HG03108 (cell line): ENCODE results near the gene ST6GALNAC3.

Source experiments
- ATAC-seq: cut with Tn5 transposase; IDR thresholded peaks from one replicate; pipeline ENCODE4 v1.9.1; 2021; ENCODE audit warnings: moderate library complexity; ENCODE audit not compliant: unreplicated experiment

ST6GALNAC3 gene

DNA sequence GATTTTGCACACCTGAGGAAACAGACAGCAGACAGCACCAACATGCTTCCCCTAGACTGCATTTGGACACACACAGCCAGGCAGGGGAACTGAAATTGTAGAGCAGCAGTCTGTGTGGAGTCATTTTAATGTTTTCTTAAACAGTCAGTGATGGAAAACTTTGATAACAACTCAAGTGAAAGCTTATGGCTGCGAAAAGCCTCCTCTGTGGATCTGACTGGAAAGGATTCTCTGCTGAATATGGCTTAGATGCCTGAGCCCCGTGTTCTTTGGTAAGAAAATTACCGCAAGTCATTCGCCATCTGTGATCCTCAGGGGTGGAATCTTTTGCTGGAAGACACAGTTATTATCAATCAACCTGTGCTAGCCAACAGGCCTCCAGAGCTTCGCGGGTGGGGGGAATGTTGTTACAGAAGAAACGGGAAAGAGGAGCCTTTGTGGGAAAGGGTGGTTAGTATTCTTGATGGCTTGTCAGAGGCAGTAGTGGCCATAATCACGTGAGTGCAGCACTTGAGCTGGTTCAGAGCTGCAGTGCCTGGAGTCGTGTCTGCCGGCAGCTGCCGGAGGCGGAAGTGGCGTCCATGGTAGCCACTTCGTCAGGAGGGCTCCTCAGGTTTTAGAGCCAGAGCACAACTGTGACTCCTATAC, 204.7 kb downstream of the ST6GALNAC3 start:
- ATAC-seq, result no peak

DNA sequence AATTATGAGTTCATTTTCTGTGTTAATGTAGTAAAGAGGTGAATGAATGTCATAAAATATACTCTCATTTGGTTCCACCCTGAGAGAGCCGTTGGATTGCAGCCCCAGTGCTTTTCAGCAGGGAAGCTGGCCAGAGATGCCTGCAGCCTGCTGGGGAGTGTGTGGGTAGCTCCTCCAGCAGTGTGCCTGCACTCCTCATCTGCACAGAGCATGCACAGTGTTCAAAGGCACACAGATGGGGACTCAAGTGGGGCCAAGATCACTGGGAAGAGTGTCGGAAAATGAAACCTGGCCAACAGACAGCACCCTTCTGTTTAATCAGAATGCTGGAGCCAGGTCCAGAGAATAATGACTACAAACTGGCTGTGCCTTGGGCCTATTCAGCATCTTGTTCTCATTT, 206.8 kb downstream of the ST6GALNAC3 start:
- ATAC-seq, result no peak

DNA sequence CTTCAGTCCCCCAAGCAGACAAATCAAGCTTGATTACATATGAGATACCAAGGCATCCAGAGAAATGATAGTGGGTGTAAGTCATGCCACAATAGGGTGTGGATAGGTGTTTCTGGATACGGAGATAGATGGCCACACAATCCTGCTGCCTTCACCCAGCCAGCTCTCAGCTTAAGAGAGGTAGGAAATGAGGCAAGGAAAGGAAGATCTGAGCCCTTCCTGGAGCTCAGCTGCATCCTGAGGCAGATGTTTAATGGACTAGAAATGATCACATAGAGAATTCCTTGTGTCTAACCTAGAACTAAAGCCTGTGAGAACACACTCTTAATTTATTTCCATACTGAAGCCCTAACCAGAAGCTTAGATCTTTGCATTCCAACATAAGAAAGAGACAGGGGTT, 210.3 kb downstream of the ST6GALNAC3 start:
- ATAC-seq, result no peak

DNA sequence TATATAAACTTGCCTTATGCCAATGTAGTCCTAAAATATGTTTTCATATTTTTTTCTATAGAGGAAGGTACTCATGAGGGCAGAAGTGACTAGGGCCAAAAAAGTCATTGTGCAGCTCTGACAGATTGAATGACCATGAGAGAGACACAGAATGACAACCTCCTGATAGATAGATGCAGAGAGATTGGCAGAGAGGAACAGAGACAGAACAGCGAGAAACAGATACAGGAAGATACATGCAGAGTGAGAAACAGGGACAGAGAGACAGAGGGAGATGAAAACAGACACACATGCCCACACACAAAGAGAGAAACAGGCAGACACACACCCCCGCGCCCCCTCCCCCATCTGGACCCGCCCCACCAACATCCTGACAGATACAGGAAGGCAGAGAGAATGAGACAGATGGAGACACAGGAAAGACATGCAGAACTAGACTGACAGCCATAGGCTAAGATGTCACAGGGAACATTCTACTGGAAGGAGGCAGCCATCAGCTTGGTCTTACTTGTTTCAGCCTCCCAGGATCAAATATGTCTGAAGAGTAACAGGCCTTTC, 211.1 kb downstream of the ST6GALNAC3 start:
- no peak for ATAC-seq

DNA sequence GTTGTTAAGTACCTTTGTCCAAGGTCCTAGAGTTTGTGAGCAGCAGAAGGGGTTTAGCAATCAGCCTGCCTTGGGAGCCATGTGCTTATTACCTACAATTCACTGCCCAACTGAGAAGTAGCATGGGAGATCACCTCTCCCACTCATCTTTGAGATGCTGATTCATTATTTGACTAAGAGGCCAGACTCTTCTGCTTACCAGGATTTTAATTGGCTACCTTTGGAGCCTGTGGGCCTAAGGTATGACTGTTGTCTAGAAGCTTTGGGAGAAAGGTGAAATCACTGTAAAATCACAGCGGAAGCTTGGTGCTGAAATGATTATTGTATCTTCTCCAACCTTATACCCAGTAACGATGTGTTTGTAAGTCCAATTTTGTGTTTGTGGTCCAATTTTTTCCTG, 213.4 kb downstream of the ST6GALNAC3 start:
- ATAC-seq, result no peak

DNA sequence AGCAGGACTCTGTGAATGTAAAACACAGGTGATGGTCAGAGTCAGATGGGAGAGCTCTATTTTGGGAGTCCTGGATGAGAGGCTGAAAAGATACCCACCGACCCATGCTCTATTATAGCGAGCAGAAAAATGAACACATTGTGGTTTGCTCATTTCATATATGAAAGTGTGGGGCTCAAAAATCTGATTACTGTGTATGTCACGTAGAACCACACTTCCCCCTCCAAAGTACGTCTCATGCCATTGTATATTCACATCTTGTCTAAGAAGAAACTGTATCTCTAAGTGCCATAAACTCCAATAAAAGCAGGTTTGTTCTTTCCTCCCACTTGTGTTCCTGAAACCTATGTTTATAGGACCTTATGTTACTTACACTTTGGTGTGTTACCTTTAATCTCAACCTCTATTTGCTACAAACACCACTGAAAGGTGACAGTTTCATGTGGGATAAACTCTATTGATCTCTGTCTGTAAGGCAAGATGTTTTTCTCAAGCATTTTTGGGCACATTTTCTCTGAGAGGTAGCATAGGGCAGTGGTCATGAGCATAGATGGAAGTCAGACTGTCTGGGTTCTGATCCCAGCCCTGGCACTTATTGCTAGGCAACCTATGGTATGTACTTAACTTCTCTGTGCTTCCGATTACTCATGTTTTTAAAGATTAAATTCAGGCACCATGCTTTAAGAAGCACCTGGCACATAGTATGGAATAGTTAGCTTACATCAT, 214.4 kb downstream of the ST6GALNAC3 start:
- ATAC-seq, result no peak

DNA sequence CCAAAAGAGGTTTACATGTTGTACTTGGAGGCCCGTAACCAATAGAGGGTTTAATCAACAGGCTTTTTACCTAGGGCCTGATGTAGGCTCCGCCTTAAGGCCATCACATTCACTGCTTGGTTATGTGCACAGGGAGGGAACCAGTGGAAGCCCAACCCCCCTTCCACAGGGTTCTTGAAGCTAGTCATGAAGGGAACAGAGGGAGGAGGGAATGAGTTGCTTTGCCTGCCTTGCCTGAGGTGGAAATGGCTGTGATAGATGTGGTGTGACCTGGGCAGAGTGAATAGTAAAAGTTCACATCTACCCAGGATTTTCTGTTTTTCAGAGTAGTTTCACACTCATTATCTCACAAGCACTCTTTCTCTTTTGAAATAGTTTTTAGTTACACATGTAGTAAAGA, 215.1 kb downstream of the ST6GALNAC3 start:
- no peak for ATAC-seq

DNA sequence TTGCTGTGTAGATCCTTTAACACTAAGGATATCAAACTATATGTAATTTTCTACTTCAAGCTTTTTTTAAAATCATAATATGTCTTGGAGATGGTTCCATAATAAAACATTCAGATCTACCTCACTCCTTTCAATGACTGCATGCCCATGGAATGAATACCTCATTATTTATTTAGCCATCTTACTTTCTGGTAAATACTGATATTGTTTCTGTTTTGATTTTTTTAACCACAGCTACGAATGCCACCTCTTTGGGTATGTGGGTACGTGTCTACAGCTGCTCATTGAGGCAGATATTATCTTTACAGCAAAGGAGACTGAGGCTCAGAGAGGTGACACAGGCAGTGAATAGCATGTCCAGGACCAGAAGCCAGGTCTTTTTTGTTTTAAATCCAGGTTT, 215.7 kb downstream of the ST6GALNAC3 start:
- no peak for ATAC-seq

DNA sequence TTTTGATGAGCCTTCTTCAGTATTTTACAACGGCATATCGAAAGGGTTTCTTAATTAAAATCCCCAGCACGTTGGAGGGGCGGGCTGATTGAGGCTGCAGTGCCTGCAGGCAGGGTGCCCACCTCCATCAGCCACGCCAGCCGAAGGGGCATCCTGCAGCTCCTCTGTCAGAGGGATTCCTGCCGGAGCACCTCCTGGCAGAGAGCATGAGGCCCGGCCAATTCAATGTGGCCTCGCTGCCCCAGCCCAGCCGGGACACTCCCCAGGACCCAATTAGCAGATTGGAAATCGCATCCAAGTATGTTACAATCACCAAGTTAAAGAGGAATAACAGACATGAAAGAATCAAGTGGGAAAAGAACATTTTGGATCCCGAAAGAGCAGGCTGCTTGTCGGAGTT, 216.6 kb downstream of the ST6GALNAC3 start:
- ATAC-seq, result no peak

DNA sequence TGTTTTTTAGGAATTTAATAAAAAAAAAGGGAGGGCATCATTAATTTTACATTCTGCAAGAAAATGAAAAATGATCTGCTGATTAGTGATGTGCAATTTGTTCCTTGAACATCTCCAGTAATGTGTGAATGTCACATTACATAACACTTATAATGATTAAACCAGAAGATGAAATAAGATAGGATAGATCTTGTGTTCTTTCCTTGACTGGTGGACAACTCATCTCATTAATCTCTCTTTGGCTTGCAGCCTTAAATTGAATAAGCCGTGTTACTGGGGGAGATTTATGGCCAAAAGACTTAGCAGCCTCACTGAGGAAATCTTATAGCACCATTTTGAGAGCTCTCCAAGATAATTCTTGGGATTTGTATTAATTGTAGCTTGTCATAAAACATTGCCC, 217.2 kb downstream of the ST6GALNAC3 start:
- ATAC-seq, result no peak

DNA sequence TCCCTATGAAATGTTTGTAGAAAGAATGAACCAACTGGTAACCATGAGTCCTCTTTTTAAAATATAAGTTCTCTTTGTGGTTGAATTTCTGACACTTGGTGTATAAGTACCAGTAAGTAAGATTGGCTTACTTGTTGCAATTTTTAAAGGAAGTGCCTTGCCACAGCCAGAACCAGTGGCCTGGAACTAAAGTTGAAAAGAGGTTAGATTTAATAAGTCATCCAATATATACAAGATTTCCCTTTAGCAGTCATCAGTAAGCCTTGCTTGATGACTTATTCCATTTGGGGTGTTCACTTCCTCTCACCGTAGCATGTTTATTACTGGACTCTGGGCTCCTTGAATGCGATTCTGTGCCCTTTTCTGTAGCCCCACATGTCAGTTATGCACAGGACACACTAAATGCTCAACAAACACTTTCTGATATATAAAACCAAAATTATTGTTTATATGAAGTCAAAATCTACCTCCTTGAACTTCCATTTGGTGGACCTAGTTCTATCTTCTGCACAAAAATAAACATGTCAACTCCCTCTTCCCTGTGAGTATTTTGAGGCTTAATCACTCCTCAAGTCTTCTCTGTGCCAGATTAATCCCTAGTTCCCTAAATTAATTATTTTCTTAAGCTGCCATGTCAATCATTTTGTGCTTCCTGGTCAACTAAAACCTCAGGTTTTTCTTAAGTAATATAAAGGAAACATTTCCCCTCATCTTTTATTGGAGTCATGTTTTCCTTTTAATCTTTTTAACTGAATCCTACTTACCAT, 218.1 kb downstream of the ST6GALNAC3 start:
- peak; percentile 71 for ATAC-seq

DNA sequence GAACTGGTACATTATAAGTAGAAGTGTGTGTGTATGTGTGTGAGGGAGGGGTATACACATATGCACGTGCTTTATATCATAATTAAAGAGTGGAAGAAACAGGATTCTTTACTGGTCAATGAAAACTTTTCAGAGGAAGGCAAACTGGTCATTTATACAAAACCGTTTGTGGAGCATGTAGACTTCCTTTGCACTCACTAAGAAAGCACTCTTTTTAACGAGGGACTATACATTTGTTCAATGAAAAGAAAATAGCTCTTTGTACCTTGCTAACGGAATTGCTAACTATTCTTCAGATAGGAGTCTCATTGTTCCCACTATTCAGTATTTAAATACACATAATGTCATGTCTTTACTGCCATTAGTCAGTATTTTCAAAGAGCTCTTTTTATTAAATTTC, 219.3 kb downstream of the ST6GALNAC3 start:
- ATAC-seq, result no peak

DNA sequence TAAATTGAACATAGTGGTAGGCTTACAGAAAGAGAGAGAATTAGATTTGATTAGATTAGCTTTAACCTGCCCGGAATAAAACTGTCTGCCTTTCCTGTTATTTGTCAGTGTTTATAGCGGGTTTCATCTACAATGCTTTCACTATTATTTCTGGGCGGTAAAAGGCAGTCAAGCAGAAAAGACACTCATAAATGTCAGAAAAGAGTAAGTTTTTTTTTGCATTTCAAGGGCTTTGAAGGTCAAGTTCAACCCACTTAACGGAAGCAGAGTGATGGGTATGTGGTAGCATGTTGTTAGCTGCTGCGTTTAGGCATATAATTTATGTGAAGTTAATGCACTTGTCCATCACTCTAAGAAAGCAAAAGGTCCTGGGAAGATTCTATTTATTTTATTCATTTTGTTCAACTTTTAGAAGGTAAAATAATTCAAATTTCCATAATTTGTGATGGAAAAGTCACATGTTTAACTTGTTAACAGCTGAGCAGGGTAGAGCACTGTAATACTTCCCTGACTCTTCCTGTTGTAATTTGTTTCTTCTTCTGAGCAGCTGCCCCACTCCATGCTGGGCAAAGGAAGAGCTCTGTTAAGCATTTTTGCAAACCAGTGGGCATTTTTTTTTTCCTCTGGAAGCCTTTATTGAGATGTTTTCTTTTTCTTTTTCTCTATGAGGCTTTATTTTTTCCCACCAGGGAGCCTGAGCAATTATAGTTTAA, 220.1 kb downstream of the ST6GALNAC3 start:
- peak; percentile 60 for ATAC-seq

DNA sequence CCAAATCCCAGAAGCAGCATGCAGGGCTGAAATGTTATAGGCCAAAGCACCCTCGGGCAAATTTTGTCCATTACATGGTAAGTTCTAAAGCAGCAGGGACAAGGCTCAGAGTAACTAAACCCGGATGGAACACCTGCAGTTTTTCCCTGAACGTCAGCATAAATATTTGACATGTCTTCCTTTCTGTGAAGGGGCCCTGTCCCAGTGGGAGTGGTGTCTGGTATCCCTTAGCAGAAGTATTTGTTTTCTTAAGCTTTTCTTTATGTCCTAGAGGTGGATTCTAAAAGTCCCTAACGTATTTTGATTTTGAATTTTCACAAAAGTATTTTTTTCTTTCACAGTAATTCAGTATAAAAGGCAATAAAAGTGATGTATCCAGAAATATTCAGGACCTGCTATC, 223.9 kb downstream of the ST6GALNAC3 start:
- ATAC-seq, result no peak

DNA sequence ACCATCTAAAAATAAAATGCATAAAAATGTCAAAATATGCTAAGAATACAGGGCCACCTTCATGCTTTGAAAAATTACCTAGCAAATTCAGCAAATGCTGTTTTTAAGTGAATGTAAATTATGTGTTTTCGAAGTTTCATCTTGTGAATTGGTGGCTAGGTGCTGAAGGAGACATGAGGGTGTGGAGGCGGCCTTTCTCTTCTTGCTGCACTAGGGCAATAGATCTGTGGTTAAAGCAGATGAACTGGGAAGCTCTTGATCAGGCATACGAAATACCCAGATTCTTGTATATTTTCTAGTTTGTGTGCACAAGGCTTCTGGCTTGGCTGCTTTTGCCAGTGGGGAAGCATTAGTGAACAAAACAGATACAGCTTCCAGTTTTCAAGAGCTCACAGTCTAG, 224.5 kb downstream of the ST6GALNAC3 start:
- ATAC-seq, result no peak

DNA sequence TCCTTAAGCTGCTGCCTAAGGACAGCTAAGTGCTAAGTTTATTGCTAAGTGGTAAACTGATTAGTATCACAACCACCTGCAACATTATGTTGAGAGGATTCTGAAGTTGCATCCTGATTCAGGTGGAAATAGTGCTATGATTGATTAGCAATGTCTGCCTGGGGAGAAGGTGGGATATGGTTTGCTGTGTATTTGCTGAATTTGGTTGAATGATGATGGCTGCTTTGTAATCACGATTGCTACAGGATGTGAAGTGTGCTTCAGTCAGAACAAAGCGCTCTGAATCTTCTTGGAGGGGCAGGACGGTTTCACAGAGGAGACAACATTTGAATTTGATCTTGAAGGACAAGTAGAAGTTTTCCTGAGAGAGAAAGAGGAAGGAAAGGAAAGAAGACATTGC, 226.0 kb downstream of the ST6GALNAC3 start:
- no peak for ATAC-seq

DNA sequence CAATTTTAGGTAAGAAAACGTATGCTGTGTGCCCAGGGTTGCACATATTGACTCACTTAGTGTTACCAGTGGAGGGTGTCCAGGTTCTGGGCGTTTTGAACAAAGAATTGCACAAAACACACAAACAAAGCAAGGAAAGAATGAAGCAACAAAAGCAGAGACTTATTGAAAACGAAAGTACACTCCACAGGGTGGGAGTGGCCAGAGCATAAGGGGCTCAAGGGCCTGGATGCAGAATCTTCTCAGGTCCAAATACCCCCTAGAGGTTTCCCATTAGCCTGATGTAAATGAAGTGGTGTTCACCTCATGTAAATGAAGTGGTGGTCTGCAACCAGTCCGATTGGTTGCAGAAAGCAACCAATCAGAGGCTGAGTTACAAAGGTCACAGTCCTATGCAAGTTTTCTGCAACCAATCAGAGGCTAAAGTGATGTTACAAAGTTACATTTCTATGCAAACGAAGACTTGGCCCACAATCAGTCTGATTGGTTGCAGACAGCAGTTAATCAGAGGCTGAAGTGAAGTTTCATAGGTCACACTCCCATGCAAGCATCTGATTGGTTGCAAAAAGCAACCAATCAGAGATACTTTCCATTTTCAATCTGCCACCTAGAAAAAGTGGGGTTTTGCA, 228.3 kb downstream of the ST6GALNAC3 start:
- ATAC-seq, result no peak

DNA sequence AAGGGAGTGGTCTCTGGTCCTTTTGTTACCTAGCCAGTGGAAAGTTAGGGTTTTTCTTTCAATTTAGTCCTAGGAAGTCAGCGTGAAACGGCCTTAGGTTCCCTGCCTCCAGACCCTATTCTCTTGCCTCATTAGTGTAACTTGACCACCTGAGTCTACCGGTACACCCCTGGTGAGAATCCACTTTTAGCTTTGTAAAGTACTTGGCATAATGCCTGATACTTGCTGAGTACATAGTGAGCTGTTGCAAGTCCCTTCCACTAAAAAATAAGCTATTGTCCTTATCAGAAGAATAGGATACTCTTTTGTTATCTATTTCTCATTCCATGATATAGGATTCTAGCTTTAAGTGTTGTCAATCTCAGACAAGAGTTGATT, 228.8 kb downstream of the ST6GALNAC3 start:
- ATAC-seq, result no peak

DNA sequence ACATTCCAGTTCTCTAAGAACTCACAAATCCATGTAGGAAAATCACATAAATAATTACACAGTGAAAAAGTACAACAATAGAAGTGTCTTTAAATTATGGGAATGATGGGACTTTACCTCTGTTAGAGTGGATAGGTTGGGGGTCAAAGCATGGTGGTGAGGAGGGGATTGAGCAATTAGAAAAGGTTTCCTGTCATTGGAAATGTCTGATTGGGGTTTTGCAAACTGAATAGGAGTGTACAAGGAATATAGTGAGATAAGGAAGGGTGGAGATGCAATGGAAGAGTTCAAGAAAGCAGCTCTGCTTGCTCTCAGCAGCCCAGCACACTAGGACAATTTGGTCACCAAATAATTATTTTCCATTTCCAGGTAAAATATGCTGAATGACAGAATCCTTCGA, 238.8 kb downstream of the ST6GALNAC3 start:
- no peak for ATAC-seq

DNA sequence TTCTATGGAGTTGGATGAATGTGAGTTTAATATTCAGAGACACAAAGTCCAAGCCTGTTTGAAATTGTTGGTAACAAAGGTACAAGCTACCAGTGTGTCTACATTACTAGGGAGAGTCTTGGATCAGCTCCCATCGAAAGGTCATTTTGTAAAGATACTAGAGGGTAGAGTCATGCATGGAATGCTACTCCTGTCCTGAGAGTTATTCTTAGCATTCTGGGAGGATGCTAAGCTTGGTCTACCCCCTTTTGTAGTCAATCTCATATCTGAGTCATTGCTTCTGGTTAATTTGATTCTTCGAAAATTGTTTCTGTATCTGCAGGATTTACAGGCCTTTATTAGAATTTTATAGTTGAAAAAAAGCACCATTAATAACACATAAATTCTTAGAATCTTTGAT, 240.2 kb downstream of the ST6GALNAC3 start:
- no peak for ATAC-seq
